ENCODE results near the gene MFAP5. TPM values are rescaled to one million over a fixed set of nuclear protein-coding genes. Genes with fewer than 3 reads are reported as not detected.
"Not testable (repeated sequence)": the region's sequence is repeated elsewhere in the genome, so short reads cannot be mapped to it uniquely, and the experiment has no call there.

The MFAP5 gene
- total and polyA plus RNA-seq, 7 experiments from 2014 or later, result not detected

DNA sequence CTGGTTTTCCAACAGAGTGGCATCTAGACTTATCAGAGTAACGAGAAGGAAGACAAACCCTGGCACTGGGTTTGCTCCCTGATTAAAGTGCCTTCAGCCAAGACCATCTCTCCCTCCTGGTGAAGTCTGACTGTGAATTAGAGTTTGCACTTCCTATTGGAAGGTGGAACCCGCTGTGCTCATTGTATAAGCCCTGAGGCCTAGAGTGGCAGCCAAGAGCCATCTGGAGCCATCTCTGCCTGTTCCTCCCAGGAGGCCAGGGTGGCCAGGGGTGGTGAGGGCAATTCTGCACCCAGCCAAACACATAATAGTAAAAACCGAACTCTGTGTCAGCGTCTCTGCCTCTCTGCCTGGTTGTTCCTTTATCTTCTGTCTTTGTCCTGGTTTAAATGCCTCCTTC, 25.0 kb downstream of the MFAP5 start:
- no peaks in the 10 kb centered on the region for H3K36me3 ChIP-seq (ENCODE audit: control insufficient read depth in 2 of 3, insufficient read depth in 3 of 3, low read length in 3 of 3)
- H3K27me3 ChIP-seq (ENCODE audit: control insufficient read depth in 2 of 2, insufficient read depth in 2 of 2, low read length in 2 of 2), result no peaks in the 10 kb centered on the region
- intact Hi-C loops (cut with micrococcal nuclease), result no loop called here
- POLR2A ChIA-PET, result no interaction called here
- no peaks in the 10 kb centered on the region for H3K4me1 Mint-ChIP-seq
- no peak overlapping the region for H3K4me3 Mint-ChIP-seq
- CTCF ChIA-PET, result no interaction called here
- no peaks in the 10 kb centered on the region for H3K36me3 Mint-ChIP-seq
- peaks cover 0 to 67% (median 0%) of the 10 kb centered on the region in 5 donors for H3K27me3 Mint-ChIP-seq
- ATAC-seq (no peak), DNase-seq (no peak)
- no peaks in the 10 kb centered on the region for H3K9me3 ChIP-seq (ENCODE audit: control insufficient read depth in 2 of 3, low read length in 3 of 3)
- H3K9me3 Mint-ChIP-seq, result peaks cover 0 to 2% (median 0%) of the 10 kb centered on the region in 11 donors
- H3K27ac ChIP-seq (ENCODE audit: low read depth, low read length), result no peak overlapping the region
- no peak overlapping the region for H3K27ac Mint-ChIP-seq
- H3K4me1 ChIP-seq (ENCODE audit: control insufficient read depth in 2 of 2, insufficient read depth in 2 of 2, low read length in 2 of 2), result no peaks in the 10 kb centered on the region
- H3K4me3 ChIP-seq (ENCODE audit: low read length), result no peak overlapping the region

DNA sequence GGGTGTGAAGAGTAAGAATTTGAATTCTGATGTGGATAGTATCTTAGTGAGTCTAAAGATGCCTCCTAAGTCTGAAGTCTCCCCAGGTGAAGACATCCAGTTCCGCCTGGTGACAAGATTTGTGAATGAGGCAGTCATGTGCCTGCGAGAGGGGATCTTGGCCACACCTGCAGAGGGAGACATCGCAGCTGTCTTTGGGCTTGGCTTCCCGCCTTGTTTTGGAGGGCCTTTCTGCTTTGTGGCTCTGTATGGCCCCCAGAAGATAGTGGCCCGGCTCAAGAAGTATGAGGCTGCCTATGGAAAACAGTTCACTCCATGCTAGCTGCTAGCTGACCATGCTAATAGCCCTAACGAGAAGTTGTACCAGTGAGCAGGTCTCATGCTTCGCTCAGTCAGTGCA, 25.4 kb downstream of the MFAP5 start:
- Histone ChIP-seq H3K4me3 (ENCODE audit: low read length) (no peak overlapping the region), H3K36me3 (ENCODE audit: control insufficient read depth in 2 of 3, insufficient read depth in 3 of 3, low read length in 3 of 3) (no peaks in the 10 kb centered on the region), H3K27ac (ENCODE audit: low read depth, low read length) (no peak overlapping the region), H3K27me3 (ENCODE audit: control insufficient read depth in 2 of 2, insufficient read depth in 2 of 2, low read length in 2 of 2) (no peaks in the 10 kb centered on the region), H3K4me1 (ENCODE audit: control insufficient read depth in 2 of 2, insufficient read depth in 2 of 2, low read length in 2 of 2) (no peaks in the 10 kb centered on the region), H3K9me3 (ENCODE audit: control insufficient read depth in 2 of 3, low read length in 3 of 3) (no peaks in the 10 kb centered on the region)
- Mint-ChIP-seq H3K27me3 (peaks cover 0 to 65% (median 0%) of the 10 kb centered on the region in 5 donors), H3K36me3 (no peaks in the 10 kb centered on the region), H3K4me1 (no peaks in the 10 kb centered on the region), H3K27ac (peak overlapping the region in 1 of 9 donors; percentile 40), H3K4me3 (no peak overlapping the region), H3K9me3 (peaks cover 0 to 2% (median 0%) of the 10 kb centered on the region in 11 donors)
- intact Hi-C loops (cut with micrococcal nuclease), result no loop called here
- POLR2A ChIA-PET, result no interaction called here
- DNase-seq (no peak), ATAC-seq (no peak)
- CTCF ChIA-PET, result no interaction called here

DNA sequence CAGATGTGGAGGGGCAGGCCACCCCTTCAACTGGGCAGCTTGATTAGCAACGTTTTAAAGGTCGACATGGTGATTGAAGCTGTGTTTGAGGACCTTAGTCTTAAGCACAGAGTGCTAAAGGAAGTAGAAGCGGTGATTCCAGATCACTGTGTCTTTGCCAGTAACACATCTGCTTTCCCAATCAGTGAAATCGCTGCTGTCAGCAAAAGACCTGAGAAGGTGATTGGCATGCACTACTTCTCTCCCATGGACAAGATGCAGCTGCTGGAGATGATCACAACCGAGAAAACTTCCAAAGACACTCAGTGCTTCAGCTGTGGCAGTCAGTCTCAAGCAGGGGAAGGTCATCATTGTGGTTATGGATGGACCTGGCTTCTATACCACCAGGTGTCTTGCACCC, 26.0 kb downstream of the MFAP5 start:
- Mint-ChIP-seq H3K4me3 (no peak overlapping the region), H3K36me3 (no peaks in the 10 kb centered on the region), H3K9me3 (peaks cover 0 to 2% (median 0%) of the 10 kb centered on the region in 11 donors), H3K27ac (peak overlapping the region in 1 of 9 donors; percentile 40), H3K27me3 (peaks cover 0 to 64% (median 0%) of the 10 kb centered on the region in 5 donors), H3K4me1 (no peaks in the 10 kb centered on the region)
- CTCF ChIA-PET, result no interaction called here
- H3K27me3 ChIP-seq (ENCODE audit: control insufficient read depth in 2 of 2, insufficient read depth in 2 of 2, low read length in 2 of 2), result no peaks in the 10 kb centered on the region
- H3K4me1 ChIP-seq (ENCODE audit: control insufficient read depth in 2 of 2, insufficient read depth in 2 of 2, low read length in 2 of 2), result no peaks in the 10 kb centered on the region
- POLR2A ChIA-PET, result no interaction called here
- no peak overlapping the region for H3K27ac ChIP-seq (ENCODE audit: low read depth, low read length)
- ATAC-seq (no peak), DNase-seq (no peak)
- H3K9me3 ChIP-seq (ENCODE audit: control insufficient read depth in 2 of 3, low read length in 3 of 3), result no peaks in the 10 kb centered on the region
- intact Hi-C loops (cut with micrococcal nuclease), result no loop called here
- H3K36me3 ChIP-seq (ENCODE audit: control insufficient read depth in 2 of 3, insufficient read depth in 3 of 3, low read length in 3 of 3), result no peaks in the 10 kb centered on the region
- H3K4me3 ChIP-seq (ENCODE audit: low read length), result no peak overlapping the region

DNA sequence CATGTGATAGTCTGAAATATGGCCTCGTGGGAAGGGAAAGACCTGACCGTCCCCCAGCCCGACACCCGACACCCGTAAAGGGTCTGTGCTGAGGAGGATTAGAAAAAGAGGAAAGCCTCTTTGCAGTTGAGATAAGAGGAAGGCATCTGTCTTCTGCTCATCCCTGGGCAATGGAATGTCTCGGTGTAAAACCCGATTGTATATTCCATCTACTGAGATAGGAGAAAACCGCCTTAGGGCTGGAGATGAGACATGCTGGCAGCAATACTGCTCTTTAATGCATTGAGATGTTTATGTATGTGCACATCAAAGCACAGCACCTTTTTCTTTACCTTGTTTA, 26.6 kb downstream of the MFAP5 start:
- DNase-seq; CTCF ChIA-PET; H3K27me3 ChIP-seq (ENCODE audit: control insufficient read depth in 2 of 2, insufficient read depth in 2 of 2, low read length in 2 of 2); intact Hi-C loops (cut with micrococcal nuclease); POLR2A ChIA-PET; H3K36me3 ChIP-seq (ENCODE audit: control insufficient read depth in 2 of 3, insufficient read depth in 3 of 3, low read length in 3 of 3); H3K9me3 ChIP-seq (ENCODE audit: control insufficient read depth in 2 of 3, low read length in 3 of 3); H3K27ac Mint-ChIP-seq; H3K4me3 Mint-ChIP-seq; H3K4me1 ChIP-seq (ENCODE audit: control insufficient read depth in 2 of 2, insufficient read depth in 2 of 2, low read length in 2 of 2); H3K9me3 Mint-ChIP-seq; H3K36me3 Mint-ChIP-seq; H3K4me3 ChIP-seq (ENCODE audit: low read length); H3K4me1 Mint-ChIP-seq; ATAC-seq; H3K27ac ChIP-seq (ENCODE audit: low read depth, low read length): not testable (repeated sequence)
- peaks cover 0 to 64% (median 0%) of the 10 kb centered on the region in 5 donors for H3K27me3 Mint-ChIP-seq

DNA sequence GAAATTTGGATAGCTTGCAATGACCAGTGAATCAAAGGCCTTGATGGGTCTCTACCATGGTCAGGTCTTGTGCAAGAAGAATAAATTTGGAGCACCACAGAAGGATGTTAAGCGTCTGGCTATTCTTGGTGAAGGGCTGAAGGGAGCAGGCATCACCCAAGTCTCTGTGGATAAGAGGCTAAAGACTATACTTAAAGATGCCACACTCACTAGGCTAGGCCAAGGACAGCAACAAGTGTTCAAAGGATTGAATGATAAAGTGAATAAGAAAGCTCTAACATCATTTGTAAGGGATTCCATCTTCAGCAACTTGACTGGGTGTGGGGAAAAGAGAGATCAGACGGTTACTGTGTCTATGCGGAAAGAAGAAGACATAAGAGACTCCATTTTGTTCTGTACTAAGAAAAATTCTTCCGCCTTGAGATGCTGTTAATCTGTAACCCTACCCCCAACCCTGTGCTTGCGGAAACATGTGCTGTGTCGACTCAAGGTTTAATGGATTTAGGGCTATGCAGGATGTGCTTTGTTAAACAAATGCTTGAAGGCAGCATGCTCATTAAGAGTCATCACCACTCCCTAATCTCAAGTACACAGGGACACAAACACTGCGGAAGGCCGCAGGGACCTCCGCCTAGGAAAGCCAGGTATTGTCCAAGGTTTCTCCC, 27.2 kb downstream of the MFAP5 start:
- H3K36me3 ChIP-seq (ENCODE audit: control insufficient read depth in 2 of 3, insufficient read depth in 3 of 3, low read length in 3 of 3); H3K27ac ChIP-seq (ENCODE audit: low read depth, low read length); H3K36me3 Mint-ChIP-seq; H3K4me3 ChIP-seq (ENCODE audit: low read length); H3K4me1 Mint-ChIP-seq; intact Hi-C loops (cut with micrococcal nuclease); H3K9me3 ChIP-seq (ENCODE audit: control insufficient read depth in 2 of 3, low read length in 3 of 3); H3K4me1 ChIP-seq (ENCODE audit: control insufficient read depth in 2 of 2, insufficient read depth in 2 of 2, low read length in 2 of 2); DNase-seq; POLR2A ChIA-PET; H3K9me3 Mint-ChIP-seq; H3K4me3 Mint-ChIP-seq; H3K27me3 ChIP-seq (ENCODE audit: control insufficient read depth in 2 of 2, insufficient read depth in 2 of 2, low read length in 2 of 2); H3K27ac Mint-ChIP-seq; ATAC-seq: not testable (repeated sequence)
- CTCF ChIA-PET, result interaction anchor here (0.8 kb wide), 1 partner anchor 225 kb away, joined by 3 read pairs; no protein-coding TSS in a partner anchor
- H3K27me3 Mint-ChIP-seq, result peaks cover 0 to 68% (median 0%) of the 10 kb centered on the region in 5 donors

DNA sequence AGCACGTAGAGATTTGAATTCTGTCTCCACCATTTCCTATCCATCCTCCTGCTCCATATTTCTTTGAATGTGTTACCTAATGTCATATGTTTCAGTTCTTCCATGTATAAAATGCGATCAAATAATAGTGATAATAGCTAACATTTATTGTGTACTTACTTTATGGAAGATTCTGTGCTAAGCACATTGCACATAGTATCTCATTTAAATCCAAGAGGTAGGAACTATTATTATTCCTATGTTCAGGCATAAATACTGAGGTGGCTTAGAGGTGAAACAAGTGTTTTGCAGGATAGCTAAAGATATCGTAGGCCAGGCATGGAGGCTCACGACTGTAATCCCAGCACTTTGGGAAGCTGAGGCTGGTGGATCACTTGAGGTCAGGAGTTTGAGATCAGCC, 32.5 kb downstream of the MFAP5 start:
- ChIA-PET CTCF (no interaction called here), POLR2A (no interaction called here)
- no peaks in the 10 kb centered on the region for H3K4me1 Mint-ChIP-seq
- peaks cover 0 to 1% (median 0%) of the 10 kb centered on the region in 11 donors for H3K9me3 Mint-ChIP-seq
- no peaks in the 10 kb centered on the region for H3K4me1 ChIP-seq (ENCODE audit: control insufficient read depth in 2 of 2, insufficient read depth in 2 of 2, low read length in 2 of 2)
- no peak overlapping the region for H3K4me3 ChIP-seq (ENCODE audit: low read length)
- H3K36me3 Mint-ChIP-seq, result no peaks in the 10 kb centered on the region
- no peak overlapping the region for H3K27ac Mint-ChIP-seq
- H3K4me3 Mint-ChIP-seq, result no peak overlapping the region
- H3K27ac ChIP-seq (ENCODE audit: low read depth, low read length), result no peak overlapping the region
- ATAC-seq (no peak), DNase-seq (no peak)
- no peaks in the 10 kb centered on the region for H3K36me3 ChIP-seq (ENCODE audit: control insufficient read depth in 2 of 3, insufficient read depth in 3 of 3, low read length in 3 of 3)
- H3K27me3 Mint-ChIP-seq, result peaks cover 0 to 46% (median 0%) of the 10 kb centered on the region in 5 donors
- no peaks in the 10 kb centered on the region for H3K9me3 ChIP-seq (ENCODE audit: control insufficient read depth in 2 of 3, low read length in 3 of 3)
- no peaks in the 10 kb centered on the region for H3K27me3 ChIP-seq (ENCODE audit: control insufficient read depth in 2 of 2, insufficient read depth in 2 of 2, low read length in 2 of 2)
- intact Hi-C loops (cut with micrococcal nuclease), result no loop called here

DNA sequence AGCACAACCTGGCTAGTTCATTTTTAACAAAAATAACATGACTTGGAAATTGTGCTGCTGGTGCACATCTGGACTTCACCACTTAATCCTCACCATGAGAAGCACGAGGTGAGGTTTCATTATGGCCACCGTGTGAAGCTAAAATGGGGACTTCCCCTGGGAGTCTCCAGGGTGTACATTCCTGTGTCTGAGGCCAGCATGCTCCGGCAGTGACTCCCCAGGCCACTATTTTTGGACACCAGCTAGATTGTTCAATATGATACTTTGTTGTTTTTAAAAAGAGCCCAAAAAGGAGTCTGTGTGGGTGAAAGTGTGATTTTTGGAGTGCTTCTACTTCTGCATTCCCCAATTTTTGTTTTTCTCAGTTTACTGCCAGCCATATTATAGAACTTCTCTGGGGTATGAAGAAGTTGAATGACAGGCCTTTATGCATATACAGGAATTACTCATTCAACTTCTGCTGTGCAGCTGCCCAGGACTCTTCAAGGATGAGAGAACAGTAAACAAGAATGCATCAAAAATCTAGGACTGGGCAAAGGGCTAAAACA, 33.1 kb downstream of the MFAP5 start:
- Histone ChIP-seq H3K9me3 (ENCODE audit: control insufficient read depth in 2 of 3, low read length in 3 of 3) (no peaks in the 10 kb centered on the region), H3K27ac (ENCODE audit: low read depth, low read length) (no peak overlapping the region), H3K4me3 (ENCODE audit: low read length) (no peak overlapping the region), H3K27me3 (ENCODE audit: control insufficient read depth in 2 of 2, insufficient read depth in 2 of 2, low read length in 2 of 2) (no peaks in the 10 kb centered on the region), H3K4me1 (ENCODE audit: control insufficient read depth in 2 of 2, insufficient read depth in 2 of 2, low read length in 2 of 2) (no peaks in the 10 kb centered on the region), H3K36me3 (ENCODE audit: control insufficient read depth in 2 of 3, insufficient read depth in 3 of 3, low read length in 3 of 3) (no peaks in the 10 kb centered on the region)
- ChIA-PET POLR2A (no interaction called here), CTCF (interaction anchor here (1.2 to 1.7 kb wide), 2 partner anchors 15 to 19 kb away, joined by 3 to 4 read pairs; no protein-coding TSS in a partner anchor)
- Mint-ChIP-seq H3K36me3 (no peaks in the 10 kb centered on the region), H3K9me3 (peaks cover 0 to under 1% (median 0%) of the 10 kb centered on the region in 11 donors), H3K27me3 (peaks cover 0 to 41% (median 0%) of the 10 kb centered on the region in 5 donors), H3K27ac (no peak overlapping the region), H3K4me3 (no peak overlapping the region), H3K4me1 (no peaks in the 10 kb centered on the region)
- intact Hi-C loops (cut with micrococcal nuclease), result no loop called here
- DNase-seq (no peak), ATAC-seq (no peak)
